Measurements from ENCODE around the gene MGAT3. TPM values are rescaled to one million over a fixed set of nuclear protein-coding genes. Genes with fewer than 3 reads are reported as not detected.
A peak's percentile ranks its signal among the peaks of the same experiment; 100 is the strongest.

Gene MGAT3
- total and polyA plus RNA-seq, 2 of the 13 experiments (the other 11 are each of a cell fraction or from before 2014, with no cell fraction given) = 0.11 to 0.15 TPM

GRCh38 chr22:39524753-39525657 is 68.2 kb downstream of the MGAT3 start (continued):
- no peak for TF ChIP-seq HNF1A (IDR thresholded peaks at IDR 0.05; ENCODE audit: low read depth)
- no peak for TF ChIP-seq HNF1A (CRISPR knock-in tag; IDR thresholded peaks at IDR 0.05; ENCODE audit: borderline replicate concordance)
- 0 out of 2 replicates have a peak, but pooled peaks have one; percentile 10 for TF ChIP-seq NFKB2 (CRISPR knock-in tag; IDR thresholded peaks at IDR 0.05; ENCODE audit: borderline replicate concordance)
- TF ChIP-seq ZNF557 (CRISPR knock-in tag; IDR thresholded peaks at IDR 0.05) = no peak
- no peak for TF ChIP-seq ZNF276 (CRISPR knock-in tag; IDR thresholded peaks at IDR 0.05; ENCODE audit: low read depth)
- TF ChIP-seq MED13 (CRISPR knock-in tag; IDR thresholded peaks at IDR 0.05) = no peak
- no peak for TF ChIP-seq BRD4 (CRISPR knock-in tag; IDR thresholded peaks at IDR 0.05)
- TF ChIP-seq CCDC6 (CRISPR knock-in tag; IDR thresholded peaks at IDR 0.05) = no peak
- TF ChIP-seq GTF3A (CRISPR knock-in tag; conservative IDR thresholded peaks at IDR 0.05) = no peak
- TF ChIP-seq NFATC3 (CRISPR knock-in tag; IDR thresholded peaks at IDR 0.05) = no peak
- no peak for TF ChIP-seq NFIC (IDR thresholded peaks at IDR 0.05; ENCODE audit: low read length)
- TF ChIP-seq MTA3 (CRISPR knock-in tag; IDR thresholded peaks at IDR 0.05) = no peak
- no peak for TF ChIP-seq TSC22D2 (CRISPR knock-in tag; IDR thresholded peaks at IDR 0.05; ENCODE audit: borderline replicate concordance)
- TF ChIP-seq MLLT10 (CRISPR knock-in tag; IDR thresholded peaks at IDR 0.05) = no peak
- no peak for TF ChIP-seq SRSF9 (IDR thresholded peaks at IDR 0.05; ENCODE audit: borderline replicate concordance, insufficient read depth, low read depth, low read length, poor library complexity, severe bottlenecking)
- no peak for TF ChIP-seq ZNF775 (CRISPR knock-in tag; IDR thresholded peaks at IDR 0.05; ENCODE audit: borderline replicate concordance)
- TF ChIP-seq AFF4 (CRISPR knock-in tag; IDR thresholded peaks at IDR 0.05) = no peak
- TF ChIP-seq MED8 (CRISPR knock-in tag; IDR thresholded peaks at IDR 0.05; ENCODE audit: insufficient replicate concordance) = no peak
- no peak for TF ChIP-seq HCFC1 (IDR thresholded peaks at IDR 0.05; ENCODE audit: low read depth, low read length)
- TF ChIP-seq ZNF337 (CRISPR knock-in tag; IDR thresholded peaks at IDR 0.05; ENCODE audit: borderline replicate concordance, low read depth) = no peak
